Gastroesophageal sphincter (tissue), 4 donors: ENCODE results near the gene BMS1. TPM values are rescaled to one million over a fixed set of nuclear protein-coding genes. Genes with fewer than 3 reads are reported as not detected.

Source experiments
- ATAC-seq: fragments of 150-250 bp; one replicate; pipeline ENCODE4 v1.9.1; 2016; ENCODE audit warnings: mild to moderate bottlenecking, moderate library complexity
- H3K27ac ChIP-seq, 4 donors: fragments of 200-600 bp; sonication (generic) in 3 of 4; 1 replicate in 3 of 4; 2 replicates in 1 of 4; pipeline ENCODE4 v1.5.1; 2016 to 2019
- H3K27me3 ChIP-seq: fragments of 200-600 bp; sonication (generic); one replicate; pipeline ENCODE4 v1.5.1; 2019
- H3K36me3 ChIP-seq, 2 donors: fragments of 200-600 bp; sonication (generic); one replicate each; pipeline ENCODE4 v1.5.1; 2019; ENCODE audit warnings: control low read depth in 1 of 2
- H3K4me1 ChIP-seq, 3 donors: fragments of 200-600 bp; sonication (generic); 1 replicate in 2 of 3; 2 replicates in 1 of 3; pipeline ENCODE4 v1.5.1; 2016 to 2019; ENCODE audit warnings: control low read depth in 2 of 3
- H3K4me3 ChIP-seq, 2 donors: fragments of 200-600 bp; sonication (generic); one replicate each; pipeline ENCODE4 v1.5.1; 2019; ENCODE audit warnings: mild to moderate bottlenecking in 1 of 2, moderate library complexity in 1 of 2
- H3K9me3 ChIP-seq, 3 donors: fragments of 200-600 bp; sonication (generic); one replicate each; pipeline ENCODE4 v1.5.1; 2017 to 2019; ENCODE audit warnings: control low read depth in 2 of 3
- EP300 ChIP-seq: sonication (generic); formaldehyde crosslinking; IDR thresholded peaks from one replicate; pipeline ENCODE4 v1.6.1; 2017; ENCODE audit warnings: antibody characterized with exemption, mild to moderate bottlenecking
- POLR2A ChIP-seq, 2 donors: fragments of 450-650 bp; IDR thresholded peaks; one replicate each; pipeline ENCODE4 v1.6.1; 2017; ENCODE audit warnings: antibody characterized with exemption in 2 of 2, mild to moderate bottlenecking in 2 of 2, moderate library complexity in 1 of 2
- POLR2AphosphoS5 ChIP-seq: sonication (generic); formaldehyde crosslinking; IDR thresholded peaks from one replicate; pipeline ENCODE4 v1.6.1; 2017; ENCODE audit warnings: antibody characterized with exemption
- WGBS, 2 donors: methylation state at CpG; one replicate each; pipeline ENCODE4 v1.1.5; 2018; ENCODE audit warnings: low coverage in 1 of 2; 5-methylcytosine and 5-hydroxymethylcytosine counted together
- small RNA-seq, 4 donors: library from RNA; depleted of rRNA; stranded (forward); fragments of <200 nt; gene quantifications; one replicate each; pipeline ENCODE3, GENCODE V24; 2016
- total RNA-seq, 4 donors: library from RNA; depleted of rRNA; stranded (reverse); fragments of >200 nt; gene quantifications; one replicate each; pipeline ENCODE4 v1.1.0, GENCODE V29; 2016
- TF ChIP-seq, protein P1 (sequence below), 4 experiments: fragments of 200-600 bp in 2 of 4; fragments of 450-650 bp in 2 of 4; sonication (generic) in 1 of 4; IDR thresholded peaks; one replicate each; pipeline ENCODE4 v1.5.1; 2017 to 2019; ENCODE audit warnings: antibody characterized with exemption in 4 of 4, mild to moderate bottlenecking in 2 of 4, moderate library complexity in 2 of 4

Gene BMS1
- total RNA-seq, 4 donors from 2014 or later: 15.5 to 18.8 (median 18.3) TPM

DNA sequence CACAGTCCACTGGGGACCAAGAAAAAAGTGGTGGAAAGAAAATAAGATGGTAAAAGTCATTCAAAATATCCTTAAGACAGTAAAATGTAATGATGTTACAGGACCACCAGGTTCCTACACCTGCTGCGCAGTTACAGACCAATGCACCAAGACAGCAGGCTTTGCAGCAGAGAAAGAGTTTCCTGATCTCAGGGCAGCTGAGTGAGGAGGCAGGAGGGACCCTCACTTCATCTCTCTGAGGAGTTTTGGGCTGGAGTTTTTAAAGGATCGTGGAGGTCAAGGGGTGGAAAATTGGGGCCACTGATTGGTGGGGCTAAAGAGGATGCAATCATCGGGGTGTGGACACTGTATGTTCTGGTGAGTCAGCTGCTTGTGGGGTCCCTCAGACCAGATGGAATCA is 100.0 kb downstream of the BMS1 start:
- WGBS, 2 donors: 80 to 96% methylated on average over 3 of the region's 3 CpGs
- peaks cover 0 to 15% (median 0%) of the 10 kb centered on the region in 3 donors for H3K9me3 ChIP-seq
- TF ChIP-seq, protein P1, sequence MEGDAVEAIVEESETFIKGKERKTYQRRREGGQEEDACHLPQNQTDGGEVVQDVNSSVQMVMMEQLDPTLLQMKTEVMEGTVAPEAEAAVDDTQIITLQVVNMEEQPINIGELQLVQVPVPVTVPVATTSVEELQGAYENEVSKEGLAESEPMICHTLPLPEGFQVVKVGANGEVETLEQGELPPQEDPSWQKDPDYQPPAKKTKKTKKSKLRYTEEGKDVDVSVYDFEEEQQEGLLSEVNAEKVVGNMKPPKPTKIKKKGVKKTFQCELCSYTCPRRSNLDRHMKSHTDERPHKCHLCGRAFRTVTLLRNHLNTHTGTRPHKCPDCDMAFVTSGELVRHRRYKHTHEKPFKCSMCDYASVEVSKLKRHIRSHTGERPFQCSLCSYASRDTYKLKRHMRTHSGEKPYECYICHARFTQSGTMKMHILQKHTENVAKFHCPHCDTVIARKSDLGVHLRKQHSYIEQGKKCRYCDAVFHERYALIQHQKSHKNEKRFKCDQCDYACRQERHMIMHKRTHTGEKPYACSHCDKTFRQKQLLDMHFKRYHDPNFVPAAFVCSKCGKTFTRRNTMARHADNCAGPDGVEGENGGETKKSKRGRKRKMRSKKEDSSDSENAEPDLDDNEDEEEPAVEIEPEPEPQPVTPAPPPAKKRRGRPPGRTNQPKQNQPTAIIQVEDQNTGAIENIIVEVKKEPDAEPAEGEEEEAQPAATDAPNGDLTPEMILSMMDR (IDR thresholded peaks at IDR 0.05): no peak
- TF ChIP-seq POLR2A (IDR thresholded peaks at IDR 0.05): no peak
- no peak for TF ChIP-seq EP300
- no peak for TF ChIP-seq POLR2AphosphoS5
- H3K4me3 ChIP-seq: no peak overlapping the region
- H3K4me1 ChIP-seq: no peaks in the 10 kb centered on the region
- peaks cover 33% of the 10 kb centered on the region for H3K27me3 ChIP-seq
- H3K36me3 ChIP-seq: no peaks in the 10 kb centered on the region
- H3K27ac ChIP-seq: no peak overlapping the region
- ATAC-seq: no peak

Small RNA genes lying within 50 kb of the gene (small RNA-seq; reads per million reads assigned to genes)
- 0 reads per million in 4 donors for gene RNU6-885P

Other genes starting within 250 kb of the BMS1 start
- gene ZNF33B, start 144.2 kb upstream of the BMS1 start, total RNA-seq: 10 to 100 TPM; 15.6 to 22.7 (median 19.0) TPM